ENCODE results near the gene BICD2.

Gene BICD2

DNA sequence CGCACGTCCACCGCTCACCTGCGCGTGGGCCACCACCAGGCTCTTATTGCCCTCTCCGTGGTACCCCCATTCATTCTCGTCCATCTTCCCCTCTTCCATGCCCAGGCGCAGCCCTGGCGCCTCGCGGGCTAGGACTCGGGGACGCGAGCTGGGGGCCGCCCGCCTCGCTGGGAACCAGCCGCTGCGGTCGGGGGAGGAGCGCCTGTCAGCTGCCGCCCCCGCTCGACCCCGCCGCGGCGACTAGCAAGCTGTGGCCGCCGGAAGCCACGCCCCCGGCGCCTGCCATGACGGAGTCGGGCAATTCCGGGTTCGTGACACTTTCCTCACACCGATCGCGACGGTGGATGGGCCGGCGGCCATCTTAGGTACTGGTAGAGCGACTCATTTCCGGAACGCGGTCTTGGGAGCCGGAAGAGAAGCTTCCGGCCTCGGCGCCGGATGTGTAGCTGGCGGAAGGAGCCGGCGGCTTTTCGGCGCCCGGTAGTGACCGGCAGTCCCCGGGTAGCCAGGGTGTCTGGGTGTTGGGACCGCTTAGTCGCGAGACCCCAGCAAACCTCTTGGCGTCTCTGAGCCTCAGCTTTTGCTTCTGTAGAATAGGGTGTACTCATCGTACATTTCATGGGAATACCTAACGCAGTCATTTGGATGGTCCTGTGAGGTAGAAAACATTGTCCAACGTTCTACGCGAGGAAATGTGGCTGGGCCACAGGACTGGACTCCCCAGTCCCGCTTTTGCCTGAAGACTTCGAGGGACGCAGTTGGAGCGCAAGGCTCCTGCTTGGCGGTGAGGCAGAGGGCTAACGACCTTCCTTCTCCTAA is 94.5 kb downstream of the BICD2 start, which contains the start of gene IPPK:
Gene IPPK (minus strand): TSS at position 242 of the 819 bp plus-strand sequence. CDS start 143 bp downstream, at position 99.
- peak; percentile 91 to 94 (median 93) for DNase-seq (ENCODE audit: low read depth in 3 of 3, low spot score in 1 of 3)

DNA sequence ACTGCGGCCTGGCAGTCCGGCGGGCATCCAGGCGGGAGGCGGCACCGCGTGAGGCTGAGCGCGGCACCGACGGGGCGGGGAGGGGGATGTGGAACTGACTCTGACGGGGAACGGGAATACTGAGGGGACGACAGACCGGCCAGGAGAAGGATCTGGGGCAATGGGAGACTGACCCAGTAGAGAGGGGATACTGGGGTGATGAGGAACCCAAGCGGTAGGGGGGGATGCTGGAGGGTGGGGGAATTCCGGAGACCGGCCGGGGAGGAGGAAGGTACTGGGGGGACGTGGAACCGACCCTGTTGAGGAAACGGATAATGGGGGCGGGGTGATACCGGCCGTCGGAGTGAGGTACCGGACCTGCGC is 95.1 kb downstream of the BICD2 start:
- DNase-seq (ENCODE audit: low read depth in 3 of 3, low spot score in 1 of 3), result peak in 1 of 3 donors; percentile 12

DNA sequence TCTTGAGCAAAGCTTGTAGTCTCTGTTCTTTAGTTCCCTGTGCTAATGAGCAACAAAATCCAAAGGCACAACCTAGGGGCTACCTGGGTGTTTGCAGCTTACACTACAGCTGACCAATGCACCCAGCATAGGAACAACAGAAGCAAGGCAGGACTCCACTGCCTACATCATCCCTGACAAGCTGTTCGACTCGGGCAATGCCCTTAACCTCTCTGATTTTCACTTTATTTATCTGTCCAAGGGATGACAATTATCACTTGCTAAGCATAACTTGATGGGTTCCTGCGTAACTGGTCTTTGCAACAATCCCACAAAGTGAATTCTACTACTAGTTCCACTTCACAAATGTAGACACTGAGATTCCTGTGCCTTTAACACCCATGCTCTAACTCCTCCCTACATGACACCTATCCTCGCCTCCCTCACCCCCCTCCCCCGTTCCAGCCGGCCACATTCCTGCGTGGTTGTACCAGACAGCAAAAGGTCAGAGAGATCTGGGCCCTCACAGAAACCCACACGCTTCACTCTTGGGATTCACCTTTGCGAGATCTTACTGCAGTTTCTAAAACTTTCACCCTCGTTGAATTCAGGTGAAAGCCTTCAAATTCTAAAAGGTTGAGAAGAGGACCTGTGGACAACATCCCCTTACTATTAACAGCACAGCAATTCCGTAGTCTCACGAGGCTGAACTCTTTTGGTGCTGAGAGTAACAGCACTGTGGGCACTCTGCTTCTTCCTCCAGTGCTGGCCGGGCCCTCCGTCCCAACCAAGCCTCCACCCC is 95.7 kb downstream of the BICD2 start:
- DNase-seq (ENCODE audit: low read depth in 3 of 3, low spot score in 1 of 3), result peak in 1 of 3 donors; percentile 12

DNA sequence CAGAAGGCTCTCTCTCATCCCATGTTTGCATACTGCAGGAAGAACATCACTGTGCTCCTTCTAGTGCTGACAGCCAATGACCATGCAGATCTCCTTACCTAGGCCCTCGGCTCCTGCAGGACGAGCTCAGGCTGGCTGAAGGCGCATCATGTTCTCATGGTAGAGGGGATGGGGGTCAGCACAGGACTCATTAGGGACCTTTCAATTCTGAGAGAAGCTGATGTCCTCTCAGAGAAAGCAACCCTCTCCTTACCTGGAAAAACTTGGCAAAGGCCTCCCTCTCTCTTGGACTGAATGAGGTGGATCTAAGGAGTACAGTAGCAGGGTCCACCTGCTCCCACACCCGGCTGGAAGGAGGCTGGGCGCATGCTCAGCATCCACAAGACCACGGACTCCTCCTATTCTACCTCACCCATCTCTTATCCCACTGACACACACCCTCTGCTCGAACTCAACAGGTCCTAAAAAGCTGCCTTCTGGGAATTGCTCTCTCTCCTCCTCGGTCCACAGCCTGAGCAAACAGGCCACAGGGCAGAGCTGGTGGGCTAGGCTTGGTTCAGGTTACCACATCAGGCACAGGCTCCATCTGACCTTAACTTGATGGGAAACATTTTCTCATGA is 97.6 kb downstream of the BICD2 start:
- DNase-seq (ENCODE audit: low read depth in 3 of 3, low spot score in 1 of 3), result no peak

DNA sequence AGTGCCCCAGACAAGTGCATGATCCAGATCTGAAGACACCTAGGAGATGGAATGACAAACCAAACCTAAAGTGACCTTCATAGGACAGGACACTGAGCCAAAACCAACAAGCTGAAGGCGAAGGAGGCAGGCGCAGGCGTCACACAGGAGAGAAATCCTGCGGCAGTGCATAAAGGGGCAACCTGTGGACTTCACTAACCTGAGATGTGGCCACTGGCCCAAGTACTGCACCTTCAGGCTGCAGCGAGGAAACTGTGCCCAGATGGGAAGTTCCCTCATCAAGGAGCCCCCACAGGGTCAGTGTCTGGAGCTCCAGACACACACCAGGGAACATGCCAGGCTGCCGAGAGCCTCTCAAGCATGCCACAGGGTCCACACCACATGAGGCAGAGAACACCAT is 98.4 kb downstream of the BICD2 start:
- DNase-seq (ENCODE audit: low read depth in 3 of 3, low spot score in 1 of 3), result no peak

DNA sequence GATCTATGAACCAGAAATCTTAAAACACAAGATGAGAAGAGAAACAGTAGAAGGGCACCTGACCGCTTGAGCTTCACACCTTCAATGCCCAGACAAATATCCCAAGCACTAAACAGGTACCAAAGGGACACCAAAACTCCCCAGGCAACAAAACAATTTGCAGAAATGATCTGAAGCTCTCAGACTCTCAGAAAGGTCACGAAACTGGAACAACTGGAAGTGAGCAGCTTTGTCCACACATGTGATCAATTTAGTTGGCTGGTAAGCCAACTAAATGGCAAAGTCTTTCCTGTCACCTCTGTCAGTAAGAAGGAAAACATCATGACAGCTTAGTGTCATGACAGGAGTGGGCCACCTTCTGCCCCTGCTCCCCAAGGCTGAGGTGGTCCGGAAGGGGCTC is 98.8 kb downstream of the BICD2 start:
- no peak for DNase-seq (ENCODE audit: low read depth in 3 of 3, low spot score in 1 of 3)

DNA sequence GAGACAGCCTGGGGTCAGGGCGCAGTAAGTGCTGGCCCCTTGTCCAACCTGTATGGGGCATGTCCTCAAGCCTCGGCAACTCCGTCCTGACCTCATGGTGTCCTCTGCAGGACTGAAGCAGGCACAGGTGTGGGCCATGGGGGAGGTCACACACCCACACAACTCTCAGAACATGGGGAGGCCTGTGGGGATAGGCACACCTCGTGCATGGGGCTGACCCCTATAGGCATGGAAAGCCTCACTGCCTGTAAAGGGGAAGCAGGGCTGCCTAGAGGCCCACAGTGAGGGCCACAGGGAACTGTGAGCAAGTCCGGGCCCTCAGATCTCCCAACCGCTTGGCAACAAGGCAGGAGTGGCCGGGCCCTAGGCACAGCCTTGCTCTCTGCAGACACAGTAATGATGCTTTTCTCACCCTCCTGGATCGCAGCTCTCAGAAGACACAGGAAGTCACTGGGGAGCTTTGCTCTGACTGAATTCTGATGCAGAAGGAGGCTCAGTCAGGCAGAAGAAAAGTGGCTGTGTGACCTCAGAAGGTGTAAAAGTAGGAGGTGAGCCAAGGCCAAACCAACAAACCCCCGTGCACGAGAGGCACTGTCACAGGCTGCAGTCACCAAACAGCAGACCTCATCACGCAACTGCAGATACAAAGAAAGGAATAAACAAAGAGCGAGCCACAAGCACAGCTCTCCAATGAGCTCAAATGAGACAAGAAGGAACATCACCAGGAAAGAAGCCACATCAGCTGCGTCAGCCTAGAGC is 100.1 kb downstream of the BICD2 start:
- DNase-seq (ENCODE audit: low read depth in 3 of 3, low spot score in 1 of 3), result no peak

DNA sequence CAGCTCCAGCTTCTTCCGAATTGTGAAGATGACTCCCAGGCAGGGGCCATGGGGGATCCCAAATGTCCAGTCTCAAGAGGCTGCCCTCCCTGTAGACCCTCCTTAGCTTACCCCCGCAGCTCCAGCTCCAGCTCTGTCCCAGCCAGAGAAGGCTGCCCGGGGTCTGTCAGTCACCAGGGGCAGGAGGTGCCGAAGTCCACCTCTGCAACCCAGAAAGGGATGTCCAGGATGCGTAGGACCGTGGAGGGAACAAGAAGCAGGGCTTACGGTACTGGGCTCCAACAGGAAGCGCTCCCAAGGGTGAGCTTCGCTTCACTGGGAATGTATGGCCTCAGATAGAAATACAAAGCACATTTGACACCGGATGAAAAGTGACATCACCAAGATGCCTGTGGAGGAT is 100.7 kb downstream of the BICD2 start:
- no peak for DNase-seq (ENCODE audit: low read depth in 3 of 3, low spot score in 1 of 3)

DNA sequence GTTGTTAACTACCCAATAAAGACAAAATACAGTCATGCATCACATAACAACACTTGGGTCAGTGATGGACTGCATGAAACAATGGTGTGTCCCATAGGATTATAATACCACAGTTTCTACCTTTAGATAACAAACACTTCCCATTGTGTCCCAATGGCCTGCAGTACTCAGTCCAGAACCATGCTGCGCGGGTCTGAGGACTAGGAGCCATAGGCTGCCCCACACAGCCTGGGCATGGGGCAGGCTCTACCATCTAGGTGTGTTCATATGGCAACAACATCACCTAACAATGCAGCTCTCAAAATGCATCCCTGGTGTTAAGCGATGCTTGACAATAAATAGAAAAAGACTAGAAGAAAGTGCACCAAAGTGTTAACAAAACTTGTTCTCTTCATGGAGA is 101.5 kb downstream of the BICD2 start:
- no peak for DNase-seq (ENCODE audit: low read depth in 3 of 3, low spot score in 1 of 3)

DNA sequence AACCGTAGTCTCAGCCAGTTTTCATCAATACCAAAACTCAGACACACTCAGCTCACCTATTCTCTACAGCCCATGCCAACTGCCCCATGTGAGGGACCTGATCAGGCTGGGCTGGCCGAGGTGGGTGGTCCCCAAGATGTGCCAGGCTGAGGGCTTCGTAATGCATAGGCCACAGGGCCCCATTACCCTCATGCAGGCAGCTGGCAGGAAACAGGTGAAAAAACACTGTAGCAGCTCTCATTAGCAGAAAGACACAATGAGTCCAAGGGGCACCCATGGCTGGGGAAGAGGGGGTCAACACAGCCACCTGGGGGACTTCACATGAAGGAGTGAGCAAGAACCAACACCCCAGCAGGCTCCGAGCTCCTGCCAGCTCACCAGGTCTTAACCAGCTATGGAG is 102.9 kb downstream of the BICD2 start:
- no peak for DNase-seq (ENCODE audit: low read depth in 3 of 3, low spot score in 1 of 3)

Data from stimulated activated CD4-positive, alpha-beta T cell treated with anti-CD3 and anti-CD28 coated beads, TNF-alpha, amount 100 ng/mL, for 1 hour (primary cell).